OCI-LY3 (cell line): ENCODE data around the gene PLEKHA7.

Experiments used
- H2AFZ ChIP-seq: fragments of 200-600, 300-600 bp; shearing (Covaris generic); 2 replicates; pipeline ENCODE4 v1.6.0; 2014; ENCODE audit warnings: antibody characterized with exemption, low read depth, low read length
- H3K27ac ChIP-seq: fragments of 200-600, 300-600 bp; sonication (generic); 2 replicates; pipeline ENCODE4 v1.5.1; 2014; ENCODE audit warnings: mild to moderate bottlenecking, low read length, moderate library complexity, mixed read lengths
- H3K27me3 ChIP-seq: fragments of 200-600, 300-600 bp; sonication (generic); 2 replicates; pipeline ENCODE4 v1.6.1; 2014; ENCODE audit warnings: low read depth, low read length, mixed read lengths
- H3K36me3 ChIP-seq: fragments of 200-600, 300-600 bp; sonication (generic); replicated peaks from 2 replicates; pipeline ENCODE3; 2014; ENCODE audit warnings: low read depth, low read length, mixed read lengths
- H3K4me1 ChIP-seq: fragments of 300-600, 200-600 bp; sonication (generic); 2 replicates; pipeline ENCODE4 v1.6.1; 2014; ENCODE audit warnings: low read length, mixed read lengths
- H3K4me2 ChIP-seq: fragments of 200-600, 300-600 bp; sonication (generic); 2 replicates; pipeline ENCODE4 v1.6.1; 2014; ENCODE audit warnings: low read length, mixed read lengths
- H3K4me3 ChIP-seq: fragments of 300-600, 200-600 bp; sonication (generic); 2 replicates; pipeline ENCODE4 v1.5.1; 2014; ENCODE audit warnings: antibody characterized with exemption, mild to moderate bottlenecking, low read length, moderate library complexity
- H3K79me2 ChIP-seq: fragments of 300-600, 200-600 bp; shearing (Covaris generic); 2 replicates; pipeline ENCODE4 v1.6.1; 2014; ENCODE audit warnings: mild to moderate bottlenecking, low read length, mixed read lengths
- H3K9ac ChIP-seq: fragments of 300-600, 200-600 bp; shearing (Covaris generic); 2 replicates; pipeline ENCODE4 v1.6.0; 2014; ENCODE audit warnings: mild to moderate bottlenecking, low read length, moderate library complexity
- H3K9me3 ChIP-seq: fragments of 200-600, 300-600 bp; shearing (Covaris generic); 2 replicates; pipeline ENCODE4 v1.6.1; 2014; ENCODE audit warnings: low read length, mixed read lengths; ENCODE audit not compliant: insufficient read depth
- H4K20me1 ChIP-seq: fragments of 200-600, 300-600 bp; sonication (generic); 2 replicates; pipeline ENCODE4 v1.6.1; 2016; ENCODE audit warnings: low read length, mixed read lengths; ENCODE audit not compliant: insufficient read depth
- EZH2phosphoT487 ChIP-seq: fragments of 200-600 bp; shearing (Covaris generic); IDR thresholded peaks from 2 replicates; pipeline ENCODE4 v1.6.1; 2018; ENCODE audit warnings: antibody characterized with exemption, mixed run types, low read depth
- TF ChIP-seq, protein P1 (sequence below): fragments of 200-600, 300-600 bp; sonication (generic); IDR thresholded peaks from 2 replicates; pipeline ENCODE4 v1.5.1; 2014; ENCODE audit warnings: antibody characterized with exemption, low read length, low read depth

The PLEKHA7 gene

GRCh38 chr11:16962146-16962545, 52.1 kb downstream of the PLEKHA7 start:
- H3K4me3 ChIP-seq = no peak overlapping the region
- H4K20me1 ChIP-seq = no peaks in the 10 kb centered on the region
- no peak overlapping the region for H3K27ac ChIP-seq
- no peak overlapping the region for H3K9ac ChIP-seq
- no peak overlapping the region for H2AFZ ChIP-seq
- H3K9me3 ChIP-seq = no peaks in the 10 kb centered on the region
- TF ChIP-seq, protein P1, sequence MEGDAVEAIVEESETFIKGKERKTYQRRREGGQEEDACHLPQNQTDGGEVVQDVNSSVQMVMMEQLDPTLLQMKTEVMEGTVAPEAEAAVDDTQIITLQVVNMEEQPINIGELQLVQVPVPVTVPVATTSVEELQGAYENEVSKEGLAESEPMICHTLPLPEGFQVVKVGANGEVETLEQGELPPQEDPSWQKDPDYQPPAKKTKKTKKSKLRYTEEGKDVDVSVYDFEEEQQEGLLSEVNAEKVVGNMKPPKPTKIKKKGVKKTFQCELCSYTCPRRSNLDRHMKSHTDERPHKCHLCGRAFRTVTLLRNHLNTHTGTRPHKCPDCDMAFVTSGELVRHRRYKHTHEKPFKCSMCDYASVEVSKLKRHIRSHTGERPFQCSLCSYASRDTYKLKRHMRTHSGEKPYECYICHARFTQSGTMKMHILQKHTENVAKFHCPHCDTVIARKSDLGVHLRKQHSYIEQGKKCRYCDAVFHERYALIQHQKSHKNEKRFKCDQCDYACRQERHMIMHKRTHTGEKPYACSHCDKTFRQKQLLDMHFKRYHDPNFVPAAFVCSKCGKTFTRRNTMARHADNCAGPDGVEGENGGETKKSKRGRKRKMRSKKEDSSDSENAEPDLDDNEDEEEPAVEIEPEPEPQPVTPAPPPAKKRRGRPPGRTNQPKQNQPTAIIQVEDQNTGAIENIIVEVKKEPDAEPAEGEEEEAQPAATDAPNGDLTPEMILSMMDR = no peak
- TF ChIP-seq EZH2phosphoT487 = no peak
- no peaks in the 10 kb centered on the region; the same call in 1 of the 2 replicates for H3K4me1 ChIP-seq
- no peak overlapping the region for H3K4me2 ChIP-seq
- H3K79me2 ChIP-seq = no peaks in the 10 kb centered on the region
- H3K36me3 ChIP-seq = no peaks in the 10 kb centered on the region
- no peaks in the 10 kb centered on the region for H3K27me3 ChIP-seq

DNA sequence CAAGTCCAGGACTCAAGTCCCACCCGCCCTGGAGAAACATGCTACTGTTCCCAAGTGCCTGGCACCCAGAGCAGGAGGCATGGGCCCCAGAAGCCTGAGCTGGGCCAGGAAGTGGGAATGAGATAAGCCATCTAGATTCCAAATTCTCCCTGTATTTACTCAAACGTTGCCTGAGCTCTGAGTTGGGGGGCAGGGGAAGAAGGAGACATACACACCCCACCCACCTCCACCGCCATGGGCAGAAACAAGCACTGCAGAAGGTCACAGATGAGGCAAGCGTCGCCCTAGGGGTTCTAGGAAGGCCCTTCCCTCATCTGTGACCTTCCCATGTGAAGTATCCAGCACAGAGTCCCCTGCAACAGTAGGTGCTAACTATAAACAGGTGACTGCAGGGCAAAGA, 54.0 kb downstream of the PLEKHA7 start:
- Histone ChIP-seq H3K79me2 (no peaks in the 10 kb centered on the region), H4K20me1 (no peaks in the 10 kb centered on the region), H3K4me3 (no peak overlapping the region), H3K4me1 (no peaks in the 10 kb centered on the region; the same call in 1 of the 2 replicates), H3K9me3 (no peaks in the 10 kb centered on the region), H2AFZ (no peak overlapping the region), H3K36me3 (no peaks in the 10 kb centered on the region), H3K27me3 (no peaks in the 10 kb centered on the region), H3K9ac (no peak overlapping the region), H3K4me2 (no peak overlapping the region), H3K27ac (no peak overlapping the region)
- TF ChIP-seq, protein P1 = no peak
- TF ChIP-seq EZH2phosphoT487 = no peak

- no peaks in the 10 kb centered on the region; the same call in 1 of the 2 replicates for H3K4me1 ChIP-seq
- no peaks in the 10 kb centered on the region for H3K9me3 ChIP-seq
- H3K79me2 ChIP-seq = no peaks in the 10 kb centered on the region
- no peak overlapping the region for H3K9ac ChIP-seq
- no peaks in the 10 kb centered on the region for H3K27me3 ChIP-seq
- no peak overlapping the region for H2AFZ ChIP-seq
- H4K20me1 ChIP-seq = no peaks in the 10 kb centered on the region
- no peak overlapping the region for H3K4me3 ChIP-seq
- H3K36me3 ChIP-seq = no peaks in the 10 kb centered on the region
- H3K4me2 ChIP-seq = no peak overlapping the region
- TF ChIP-seq, protein P1 = no peak
- TF ChIP-seq EZH2phosphoT487 = no peak
- no peak overlapping the region for H3K27ac ChIP-seq
These were observed 54.6 kb downstream of the PLEKHA7 start for GRCh38 chr11:16959602-16960001.

DNA sequence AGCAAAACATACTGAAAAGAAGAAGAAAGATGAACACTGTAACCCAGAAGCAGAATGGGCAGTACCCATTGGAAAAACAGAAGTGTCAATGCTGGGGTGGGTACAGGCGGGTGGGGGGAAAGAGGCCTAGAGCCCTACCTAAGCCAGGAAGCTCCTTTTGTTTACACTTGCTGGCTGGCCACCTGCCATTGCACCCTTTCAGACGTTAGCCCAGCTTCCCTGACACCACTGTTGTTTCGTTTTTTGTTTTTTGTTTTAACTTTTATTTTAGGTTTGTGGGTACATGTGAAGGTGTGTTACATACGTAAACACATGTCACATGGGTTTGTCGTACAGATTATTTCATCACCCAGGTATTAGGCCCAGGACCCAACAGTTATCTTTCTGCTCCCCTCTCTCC, 55.4 kb downstream of the PLEKHA7 start:
- Histone ChIP-seq H3K9ac (no peak overlapping the region), H3K27me3 (no peaks in the 10 kb centered on the region), H3K4me3 (no peak overlapping the region), H3K79me2 (no peaks in the 10 kb centered on the region), H3K36me3 (no peaks in the 10 kb centered on the region), H3K9me3 (no peaks in the 10 kb centered on the region), H3K4me1 (no peaks in the 10 kb centered on the region; the same call in 1 of the 2 replicates), H3K4me2 (no peak overlapping the region), H3K27ac (no peak overlapping the region), H2AFZ (no peak overlapping the region), H4K20me1 (no peaks in the 10 kb centered on the region)
- TF ChIP-seq EZH2phosphoT487 = no peak
- TF ChIP-seq, protein P1 = no peak
